ENCODE results near the gene GLO1.

DNA sequence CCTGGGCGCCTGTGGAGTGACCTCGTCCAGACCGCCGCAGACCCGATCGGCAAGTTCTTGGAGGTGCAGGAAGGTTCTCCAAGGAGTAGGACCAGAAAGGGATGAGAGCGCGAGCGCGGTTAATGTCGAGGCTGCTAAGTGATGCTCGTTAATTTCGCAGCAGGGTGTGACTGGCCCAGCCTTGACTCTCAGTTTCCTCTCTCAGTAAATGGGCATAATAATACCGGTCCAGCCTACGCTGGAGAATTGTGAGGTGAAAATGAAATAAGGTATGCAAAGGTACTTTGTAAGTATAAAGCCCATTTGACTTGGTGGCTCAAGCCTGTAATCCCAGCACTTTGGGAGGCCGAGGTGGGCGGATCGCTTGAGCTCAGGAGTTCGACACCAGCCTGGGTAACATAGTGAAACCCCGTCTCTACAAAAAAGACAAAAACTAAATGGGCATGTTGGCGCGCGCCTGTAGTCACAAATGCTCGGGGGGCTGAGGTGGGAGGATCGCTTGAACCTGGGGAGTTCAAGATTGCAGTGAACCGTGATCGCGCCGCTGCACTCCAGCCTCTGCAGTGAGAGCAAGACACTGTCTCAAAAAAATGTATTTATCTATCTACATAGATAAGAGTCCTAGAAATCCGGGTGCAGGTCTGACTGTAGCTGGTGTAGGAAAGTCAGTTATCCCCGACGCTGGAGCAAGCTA is 62.6 kb downstream of the GLO1 start:
- TF ChIP-seq, protein P1, sequence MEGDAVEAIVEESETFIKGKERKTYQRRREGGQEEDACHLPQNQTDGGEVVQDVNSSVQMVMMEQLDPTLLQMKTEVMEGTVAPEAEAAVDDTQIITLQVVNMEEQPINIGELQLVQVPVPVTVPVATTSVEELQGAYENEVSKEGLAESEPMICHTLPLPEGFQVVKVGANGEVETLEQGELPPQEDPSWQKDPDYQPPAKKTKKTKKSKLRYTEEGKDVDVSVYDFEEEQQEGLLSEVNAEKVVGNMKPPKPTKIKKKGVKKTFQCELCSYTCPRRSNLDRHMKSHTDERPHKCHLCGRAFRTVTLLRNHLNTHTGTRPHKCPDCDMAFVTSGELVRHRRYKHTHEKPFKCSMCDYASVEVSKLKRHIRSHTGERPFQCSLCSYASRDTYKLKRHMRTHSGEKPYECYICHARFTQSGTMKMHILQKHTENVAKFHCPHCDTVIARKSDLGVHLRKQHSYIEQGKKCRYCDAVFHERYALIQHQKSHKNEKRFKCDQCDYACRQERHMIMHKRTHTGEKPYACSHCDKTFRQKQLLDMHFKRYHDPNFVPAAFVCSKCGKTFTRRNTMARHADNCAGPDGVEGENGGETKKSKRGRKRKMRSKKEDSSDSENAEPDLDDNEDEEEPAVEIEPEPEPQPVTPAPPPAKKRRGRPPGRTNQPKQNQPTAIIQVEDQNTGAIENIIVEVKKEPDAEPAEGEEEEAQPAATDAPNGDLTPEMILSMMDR (IDR thresholded peaks at IDR 0.05; ENCODE audit: insufficient read depth, low read length), result no peak
- TF ChIP-seq GABPA (IDR thresholded peaks at IDR 0.05; ENCODE audit: low read depth), result no peak
- no peak for TF ChIP-seq SPI1 (IDR thresholded peaks at IDR 0.05; ENCODE audit: borderline replicate concordance, low read depth)
